ENCODE data around the gene KRTAP10-7.

DNA sequence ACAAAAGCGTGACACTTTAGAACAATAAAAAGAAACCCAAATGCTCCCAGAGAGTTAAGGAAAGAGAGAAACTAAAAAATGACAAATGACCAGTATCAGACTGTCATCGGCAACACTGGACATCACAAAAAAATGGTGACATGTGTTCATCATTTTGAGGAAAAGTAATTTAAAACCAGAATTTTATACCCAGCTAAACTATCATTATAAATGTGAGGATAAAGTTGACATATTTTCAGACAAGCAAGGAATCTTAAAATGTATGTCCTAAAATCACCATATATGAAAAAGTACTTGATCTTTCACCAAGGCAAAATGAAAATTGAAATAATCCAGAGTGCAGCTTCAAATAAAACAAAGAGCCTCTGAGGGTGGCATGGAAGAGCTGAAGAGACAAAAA, 44.5 kb downstream of the KRTAP10-7 start:
- TF ChIP-seq, protein P1, sequence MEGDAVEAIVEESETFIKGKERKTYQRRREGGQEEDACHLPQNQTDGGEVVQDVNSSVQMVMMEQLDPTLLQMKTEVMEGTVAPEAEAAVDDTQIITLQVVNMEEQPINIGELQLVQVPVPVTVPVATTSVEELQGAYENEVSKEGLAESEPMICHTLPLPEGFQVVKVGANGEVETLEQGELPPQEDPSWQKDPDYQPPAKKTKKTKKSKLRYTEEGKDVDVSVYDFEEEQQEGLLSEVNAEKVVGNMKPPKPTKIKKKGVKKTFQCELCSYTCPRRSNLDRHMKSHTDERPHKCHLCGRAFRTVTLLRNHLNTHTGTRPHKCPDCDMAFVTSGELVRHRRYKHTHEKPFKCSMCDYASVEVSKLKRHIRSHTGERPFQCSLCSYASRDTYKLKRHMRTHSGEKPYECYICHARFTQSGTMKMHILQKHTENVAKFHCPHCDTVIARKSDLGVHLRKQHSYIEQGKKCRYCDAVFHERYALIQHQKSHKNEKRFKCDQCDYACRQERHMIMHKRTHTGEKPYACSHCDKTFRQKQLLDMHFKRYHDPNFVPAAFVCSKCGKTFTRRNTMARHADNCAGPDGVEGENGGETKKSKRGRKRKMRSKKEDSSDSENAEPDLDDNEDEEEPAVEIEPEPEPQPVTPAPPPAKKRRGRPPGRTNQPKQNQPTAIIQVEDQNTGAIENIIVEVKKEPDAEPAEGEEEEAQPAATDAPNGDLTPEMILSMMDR (IDR thresholded peaks at IDR 0.05): no peak
- no peak for TF ChIP-seq POLR2AphosphoS5 (IDR thresholded peaks at IDR 0.05)

Measured in breast epithelium (tissue), 3 donors.